Vagina (tissue), 2 donors: ENCODE results near the gene RAG2. TPM values are rescaled to one million over a fixed set of nuclear protein-coding genes. Genes with fewer than 3 reads are reported as not detected.

Source experiments
- DNase-seq, 2 donors: peaks; one replicate each; pipeline ENCODE4 v3.0.0-alpha.2; 2017; ENCODE audit errors: extremely low spot score in 2 of 2
- H3K27ac ChIP-seq: fragments of 200-600 bp; sonication (generic); one replicate; pipeline ENCODE4 v1.5.1; 2019
- H3K27me3 ChIP-seq: fragments of 200-600 bp; sonication (generic); one replicate; pipeline ENCODE4 v1.5.1; 2019
- H3K36me3 ChIP-seq, 2 donors: fragments of 200-600 bp; sonication (generic); one replicate each; pipeline ENCODE4 v1.5.1; 2017 to 2019
- H3K4me1 ChIP-seq: fragments of 200-600 bp; sonication (generic); one replicate; pipeline ENCODE4 v1.5.1; 2019
- H3K4me3 ChIP-seq, 2 donors: fragments of 200-600 bp; sonication (generic); 1 replicate in 1 of 2; 2 replicates in 1 of 2; pipeline ENCODE4 v1.5.1; 2016 to 2019
- H3K9me3 ChIP-seq: fragments of 200-600 bp; sonication (generic); one replicate; pipeline ENCODE4 v1.5.1; 2019
- CTCF ChIP-seq, 3 experiments: fragments of 450-650 bp in 2 of 3; fragments of 200-600 bp in 1 of 3; sonication (generic) in 1 of 3; IDR thresholded peaks; one replicate each; pipeline ENCODE4 v1.5.1; 2017 to 2019; ENCODE audit warnings: antibody characterized with exemption in 3 of 3, mild to moderate bottlenecking in 2 of 3, moderate library complexity in 2 of 3
- POLR2A ChIP-seq, 2 donors: fragments of 450-650 bp; IDR thresholded peaks; one replicate each; pipeline ENCODE4 v1.6.1; 2017; ENCODE audit warnings: antibody characterized with exemption in 2 of 2, mild to moderate bottlenecking in 2 of 2, moderate library complexity in 2 of 2
- POLR2AphosphoS5 ChIP-seq, 2 donors: sonication (generic); formaldehyde crosslinking; IDR thresholded peaks; one replicate each; pipeline ENCODE4 v1.9.0; 2017; ENCODE audit warnings: antibody characterized with exemption in 2 of 2, mild to moderate bottlenecking in 2 of 2, low read depth in 1 of 2; ENCODE audit not compliant: insufficient read depth in 1 of 2
- intact Hi-C: fragments of 100-400 bp; cut with DNase I; formaldehyde crosslinking; loops from one replicate; pipeline ENCODE4 v1.15.1; 2023
- total RNA-seq: library from RNA; depleted of rRNA; stranded (reverse); fragments of >200 nt; gene quantifications from one replicate; pipeline ENCODE4 v1.2.3, GENCODE V29; 2016

Gene RAG2
- total RNA-seq, result not detected

GRCh38 chr11:36598051-36598450 is at the start of gene RAG2:
Gene RAG2 (minus strand): TSS chr11:36598236. CDS start chr11:36594168, 4,068 bp downstream.
- Histone ChIP-seq H3K4me1 (peaks cover 8% of the 10 kb centered on the region), H3K36me3 (no peaks in the 10 kb centered on the region), H3K27ac (no peak within 1 kb of the TSS), H3K9me3 (no peaks in the 10 kb centered on the region), H3K4me3 (no peak within 1 kb of the TSS), H3K27me3 (no peaks in the 10 kb centered on the region)
- TF ChIP-seq POLR2AphosphoS5 (IDR thresholded peaks at IDR 0.05; ENCODE audit: insufficient read depth in 1 of 2, low read depth in 1 of 2) (no peak), POLR2A (IDR thresholded peaks at IDR 0.05) (no peak), CTCF (IDR thresholded peaks at IDR 0.05) (no peak)
- DNase-seq, result no peak
- intact Hi-C loops, result no loop called here

DNA sequence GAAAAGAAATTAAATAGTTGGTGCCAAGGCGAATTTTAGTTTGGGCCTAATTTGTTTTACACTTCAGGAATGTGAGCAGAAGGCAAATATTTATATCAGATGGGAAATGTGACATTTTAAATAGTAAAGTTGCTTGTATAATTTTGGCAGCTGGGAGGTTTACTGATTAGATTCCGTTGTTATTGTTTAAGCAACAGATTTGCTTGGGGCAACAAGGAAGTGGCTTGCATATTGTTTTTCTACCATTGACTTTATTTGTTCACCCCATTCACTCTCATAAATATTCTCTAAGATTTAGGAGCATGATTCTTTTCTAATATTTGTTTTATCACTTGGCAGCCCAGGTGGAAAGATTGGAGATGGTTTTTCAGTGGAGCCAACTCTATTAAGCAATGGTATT is 40.5 kb upstream of the RAG2 start:
- H3K4me3 ChIP-seq, result no peak overlapping the region
- H3K36me3 ChIP-seq, result peaks cover 0 to 6% of the 10 kb centered on the region in 2 donors
- H3K27me3 ChIP-seq, result no peaks in the 10 kb centered on the region
- no peak overlapping the region for H3K27ac ChIP-seq
- H3K4me1 ChIP-seq, result no peaks in the 10 kb centered on the region
- DNase-seq, result no peak
- TF ChIP-seq CTCF (IDR thresholded peaks at IDR 0.05), result no peak
- H3K9me3 ChIP-seq, result no peaks in the 10 kb centered on the region
- intact Hi-C loops, result no loop called here

- no peak overlapping the region for H3K4me3 ChIP-seq
- DNase-seq, result no peak
- no peak for TF ChIP-seq CTCF (IDR thresholded peaks at IDR 0.05)
- intact Hi-C loops, result no loop called here
- no peak overlapping the region for H3K27ac ChIP-seq
- H3K4me1 ChIP-seq, result no peaks in the 10 kb centered on the region
- no peaks in the 10 kb centered on the region for H3K27me3 ChIP-seq
- no peaks in the 10 kb centered on the region for H3K9me3 ChIP-seq
- peaks cover 0 to 6% of the 10 kb centered on the region in 2 donors for H3K36me3 ChIP-seq
Observed at GRCh38 chr11:36635066-36635862, 37.2 kb upstream of the RAG2 start.

DNA sequence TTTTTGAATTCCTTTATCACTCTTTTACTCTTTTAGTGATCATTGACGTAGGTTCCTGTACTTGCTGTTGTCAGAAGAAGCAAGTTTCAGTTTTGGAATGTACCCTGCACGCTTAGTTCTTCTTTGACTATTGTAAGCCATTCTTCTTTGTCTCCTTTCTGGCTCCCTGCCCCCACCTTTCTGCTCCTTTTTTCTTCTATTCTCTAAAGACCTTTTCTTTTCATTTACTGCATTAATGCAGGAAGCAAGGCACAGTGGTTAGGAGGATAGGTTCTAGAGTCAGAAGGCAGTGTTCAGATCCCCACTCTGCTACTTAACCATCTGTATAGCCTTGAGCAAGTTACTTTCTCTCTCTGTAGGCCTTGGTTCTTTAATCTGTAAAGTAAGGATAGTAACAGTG is 33.7 kb upstream of the RAG2 start:
- Histone ChIP-seq H3K9me3 (no peaks in the 10 kb centered on the region), H3K27ac (no peak overlapping the region), H3K36me3 (no peaks in the 10 kb centered on the region), H3K4me3 (no peak overlapping the region), H3K27me3 (no peaks in the 10 kb centered on the region), H3K4me1 (no peaks in the 10 kb centered on the region)
- no peak for TF ChIP-seq CTCF (IDR thresholded peaks at IDR 0.05)
- no peak for TF ChIP-seq POLR2A (IDR thresholded peaks at IDR 0.05)
- TF ChIP-seq POLR2AphosphoS5 (IDR thresholded peaks at IDR 0.05; ENCODE audit: insufficient read depth in 1 of 2, low read depth in 1 of 2), result no peak
- no peak for DNase-seq
- intact Hi-C loops, result no loop called here

DNA sequence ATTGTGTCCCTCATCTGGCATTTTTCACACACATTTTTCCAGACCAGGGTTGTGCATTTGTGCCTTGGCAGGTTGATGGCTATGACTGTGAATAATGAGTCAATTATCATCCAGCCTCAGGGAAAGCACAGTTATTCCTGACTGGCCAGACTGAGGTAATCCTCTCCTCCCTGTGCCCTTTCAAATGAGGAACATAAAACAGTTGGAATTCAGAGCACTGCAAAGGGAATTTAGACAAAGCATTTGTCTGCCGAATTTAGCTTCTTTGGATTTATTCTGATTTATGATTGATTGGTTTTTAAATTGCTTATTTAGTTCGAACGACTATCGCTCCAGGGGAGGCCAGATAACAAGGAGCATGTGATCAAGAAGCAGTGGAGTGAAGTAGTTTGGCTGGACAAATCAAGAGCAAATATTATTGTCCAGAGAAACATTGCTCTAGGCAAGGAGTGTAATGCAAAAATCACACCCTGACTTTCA is 30.8 kb upstream of the RAG2 start:
- Histone ChIP-seq H3K4me3 (no peak overlapping the region), H3K4me1 (no peaks in the 10 kb centered on the region)
- intact Hi-C loops, result no loop called here

More for the DNA sequence above, 30.8 kb upstream of the RAG2 start:
- DNase-seq, result no peak
- TF ChIP-seq POLR2A (IDR thresholded peaks at IDR 0.05) (no peak), CTCF (IDR thresholded peaks at IDR 0.05) (no peak), POLR2AphosphoS5 (IDR thresholded peaks at IDR 0.05; ENCODE audit: insufficient read depth in 1 of 2, low read depth in 1 of 2) (no peak)
- no peaks in the 10 kb centered on the region for H3K36me3 ChIP-seq
- H3K9me3 ChIP-seq, result no peaks in the 10 kb centered on the region
- no peaks in the 10 kb centered on the region for H3K27me3 ChIP-seq
- H3K27ac ChIP-seq, result no peak overlapping the region
